H1 (cell line): ENCODE measurements around the gene KRT75. TPM values are rescaled to one million over a fixed set of nuclear protein-coding genes. Genes with fewer than 3 reads are reported as not detected.

Experiments
- CTCF ChIA-PET: fragments of 300-600 bp; sonication (Branson Sonifier 250); formaldehyde crosslinking; loops from one replicate; lab custom pipeline; 2021; ENCODE audit not compliant: partially characterized antibody; lab: Charles Lee
- POLR2A ChIA-PET: fragments of 300-600 bp; sonication (Branson Sonifier 250); formaldehyde crosslinking; loops from one replicate; lab custom pipeline; 2021; ENCODE audit warnings: inconsistent platforms; ENCODE audit not compliant: partially characterized antibody; lab: Charles Lee
- DNase-seq, 2 experiments: peaks; one replicate each; pipeline versions ENCODE4 v3.0.0 to v3.0.0-alpha.2; 2010 to 2022; ENCODE audit warnings: low spot score in 2 of 2, low read depth in 1 of 2, mixed read lengths in 1 of 2
- FAIRE-seq: peaks from 2 replicates; lab custom pipeline; 2011; peaks lifted over from hg19 to GRCh38; lab: Jason Lieb, UNC
- H2AFZ ChIP-seq: 2 replicates; pipeline ENCODE4 v1.8.1; 2012; ENCODE audit warnings: low read length, inconsistent platforms
- H2AK5ac ChIP-seq: 2 replicates; pipeline ENCODE4 v1.6.1; 2013; ENCODE audit warnings: low read depth, low read length
- H2BK120ac ChIP-seq: replicated peaks from 2 replicates; pipeline ENCODE3; 2013; ENCODE audit warnings: low read depth, low read length, inconsistent platforms
- H2BK12ac ChIP-seq: 2 replicates; pipeline ENCODE4 v1.6.1; 2013; ENCODE audit warnings: low read depth, low read length
- H2BK15ac ChIP-seq: 2 replicates; pipeline ENCODE4 v1.6.1; 2013; ENCODE audit warnings: low read length
- H2BK20ac ChIP-seq: 2 replicates; pipeline ENCODE4 v1.6.1; 2013; ENCODE audit warnings: low read length
- H2BK5ac ChIP-seq: 2 replicates; pipeline ENCODE4 v1.6.1; 2013; ENCODE audit warnings: low read depth, low read length
- H3K14ac ChIP-seq: 2 replicates; pipeline ENCODE4 v1.6.1; 2013; ENCODE audit warnings: inconsistent platforms; ENCODE audit not compliant: insufficient read length
- H3K18ac ChIP-seq: 2 replicates; pipeline ENCODE4 v1.6.1; 2013; ENCODE audit warnings: low read length; ENCODE audit errors: extremely low read depth
- H3K23ac ChIP-seq: 2 replicates; pipeline ENCODE4 v1.6.1; 2013; ENCODE audit warnings: inconsistent platforms; ENCODE audit not compliant: insufficient read length
- H3K23me2 ChIP-seq: 2 replicates; pipeline ENCODE4 v1.6.1; 2013; ENCODE audit warnings: low read depth, low read length
- H3K27ac ChIP-seq: 2 replicates; pipeline ENCODE4 v1.6.1; 2011; ENCODE audit warnings: low read depth, low read length, inconsistent platforms
- H3K27me3 ChIP-seq, 4 experiments: replicated peaks in 1 of 4; 1 replicate in 1 of 4; 2 replicates in 3 of 4; pipeline versions ENCODE4 v1.6.1 to v1.8.1; 2011 to 2013; ENCODE audit warnings: low read length in 3 of 4, mild to moderate bottlenecking in 3 of 4, inconsistent platforms in 2 of 4, mixed read lengths in 2 of 4, moderate library complexity in 1 of 4; ENCODE audit not compliant: control insufficient read depth in 3 of 4, insufficient read depth in 3 of 4; ENCODE audit errors: extremely low read depth in 1 of 4
- H3K36me3 ChIP-seq, 4 experiments: 2 replicates each; pipeline versions ENCODE4 v1.6.1 to v1.8.1; 2011 to 2013; ENCODE audit warnings: mild to moderate bottlenecking in 4 of 4, low read length in 3 of 4, moderate library complexity in 2 of 4, control low read depth in 1 of 4, inconsistent platforms in 1 of 4; ENCODE audit not compliant: insufficient read depth in 4 of 4, control insufficient read depth in 2 of 4
- H3K4ac ChIP-seq: replicated peaks from 2 replicates; pipeline ENCODE3; 2013; ENCODE audit warnings: low read length, low read depth, mixed read lengths, inconsistent platforms; ENCODE audit not compliant: insufficient read length
- H3K4me1 ChIP-seq, 4 experiments: replicated peaks in 1 of 4; 1 replicate in 1 of 4; 2 replicates in 3 of 4; pipeline versions ENCODE4 v1.6.1 to v1.8.1; 2011 to 2013; ENCODE audit warnings: low read length in 3 of 4, inconsistent platforms in 2 of 4, mixed read lengths in 1 of 4; ENCODE audit not compliant: insufficient read depth in 4 of 4, control insufficient read depth in 3 of 4
- H3K4me2 ChIP-seq, 2 experiments: 2 replicates each; pipeline versions ENCODE4 v1.6.1 to v1.8.1; 2011 to 2013; ENCODE audit warnings: low read depth in 2 of 2, low read length in 2 of 2, control low read depth in 1 of 2, inconsistent platforms in 1 of 2, mild to moderate bottlenecking in 1 of 2; ENCODE audit not compliant: insufficient read depth in 1 of 2
- H3K4me3 ChIP-seq, 4 experiments: fragments of 200-600, 300-600 bp in 1 of 4; sonication (generic), shearing (Covaris generic), sonication (Bioruptor Twin) in 1 of 4; 2 replicates each; pipeline versions ENCODE4 v1.5.1 to v1.8.1; 2011 to 2016; ENCODE audit warnings: low read length in 4 of 4, low read depth in 3 of 4, control low read depth in 2 of 4, inconsistent platforms in 2 of 4, mild to moderate bottlenecking in 2 of 4, mixed read lengths in 1 of 4, moderate library complexity in 1 of 4; ENCODE audit not compliant: insufficient read depth in 2 of 4; ENCODE audit errors: extremely low read depth in 1 of 4
- H3K56ac ChIP-seq: replicated peaks from 2 replicates; pipeline ENCODE3; 2013; ENCODE audit warnings: low read depth, mild to moderate bottlenecking, mixed read lengths, low read length, inconsistent platforms; ENCODE audit not compliant: insufficient read length
- H3K79me1 ChIP-seq: 2 replicates; pipeline ENCODE4 v1.6.1; 2013; ENCODE audit warnings: low read depth, low read length, control low read depth
- H3K79me2 ChIP-seq, 2 experiments: 2 replicates each; pipeline versions ENCODE4 v1.6.1 to v1.8.1; 2012 to 2013; ENCODE audit warnings: low read length in 2 of 2, mild to moderate bottlenecking in 2 of 2, inconsistent platforms in 1 of 2; ENCODE audit not compliant: insufficient read depth in 2 of 2, control insufficient read depth in 1 of 2
- H3K9ac ChIP-seq, 4 experiments: replicated peaks in 1 of 4; 1 replicate in 1 of 4; 2 replicates in 3 of 4; pipeline versions ENCODE4 v1.6.1 to v1.8.1; 2011 to 2013; ENCODE audit warnings: low read depth in 3 of 4, low read length in 3 of 4, control low read depth in 2 of 4, mild to moderate bottlenecking in 2 of 4, moderate library complexity in 2 of 4, inconsistent platforms in 1 of 4; ENCODE audit errors: extremely low read depth in 1 of 4
- H3K9me3 ChIP-seq, 2 experiments: 2 replicates each; pipeline versions ENCODE4 v1.6.1 to v1.8.1; 2012 to 2013; ENCODE audit warnings: mild to moderate bottlenecking in 2 of 2, moderate library complexity in 2 of 2, control low read depth in 1 of 2, inconsistent platforms in 1 of 2, low read depth in 1 of 2, low read length in 1 of 2, mixed read lengths in 1 of 2; ENCODE audit not compliant: insufficient read depth in 2 of 2
- H4K20me1 ChIP-seq, 2 experiments: replicated peaks in 1 of 2; 2 replicates each; pipeline versions ENCODE3 to v1.8.1; 2011 to 2013; ENCODE audit warnings: inconsistent platforms in 2 of 2, low read length in 2 of 2, mild to moderate bottlenecking in 1 of 2; ENCODE audit not compliant: insufficient read depth in 2 of 2, control insufficient read depth in 1 of 2
- H4K5ac ChIP-seq: 2 replicates; pipeline ENCODE4 v1.6.1; 2013; ENCODE audit warnings: low read length, low read depth, mixed read lengths, inconsistent platforms; ENCODE audit not compliant: insufficient read length
- H4K8ac ChIP-seq: 2 replicates; pipeline ENCODE4 v1.8.0; 2013; ENCODE audit warnings: mild to moderate bottlenecking, moderate library complexity, low read length, inconsistent platforms; ENCODE audit not compliant: insufficient read depth; ENCODE audit errors: extremely low read depth
- H4K91ac ChIP-seq: replicated peaks from 2 replicates; pipeline ENCODE3; 2013; ENCODE audit warnings: low read length, mixed read lengths, inconsistent platforms; ENCODE audit not compliant: insufficient read length
- CBX8 ChIP-seq: fragments of 300-800, 300-1000 bp; sonication (generic); IDR thresholded peaks from 2 replicates; pipeline ENCODE4 v1.7.1; 2016; ENCODE audit warnings: low read depth, low read length, borderline replicate concordance
- EGR1 ChIP-seq: IDR thresholded peaks from 2 replicates; pipeline ENCODE4 v1.6.1; 2011; ENCODE audit warnings: low read depth, low read length, borderline replicate concordance
- EZH2 ChIP-seq: fragments of 200-600 bp; sonication (generic); IDR thresholded peaks from 2 replicates; pipeline ENCODE4 v1.7.1; 2012; ENCODE audit warnings: low read depth, mild to moderate bottlenecking, moderate library complexity, low read length, inconsistent platforms; ENCODE audit not compliant: severe bottlenecking
- POLR2A ChIP-seq, 2 experiments: IDR thresholded peaks; 1 replicate in 1 of 2; 2 replicates in 1 of 2; pipeline ENCODE4 v1.6.1; 2011; ENCODE audit warnings: low read depth in 2 of 2, low read length in 2 of 2, mild to moderate bottlenecking in 2 of 2; ENCODE audit errors: control extremely low read depth in 1 of 2
- SP2 ChIP-seq: IDR thresholded peaks from 2 replicates; pipeline ENCODE4 v1.6.1; 2012; ENCODE audit warnings: mild to moderate bottlenecking, low read length, inconsistent platforms
- SP4 ChIP-seq: IDR thresholded peaks from 2 replicates; pipeline ENCODE4 v1.6.1; 2012; ENCODE audit warnings: low read length, inconsistent platforms
- YY1 ChIP-seq: IDR thresholded peaks from 2 replicates; pipeline ENCODE4 v1.6.1; 2011; ENCODE audit warnings: low read depth, mild to moderate bottlenecking, low read length
- WGBS, 2 experiments: shearing (Covaris generic) in 1 of 2; methylation state at CpG; one replicate each; pipeline versions ENCODE4 v1.1.6 to v1.1.7; 2013 to 2015; ENCODE audit warnings: low lambda C conversion rate in 2 of 2, mixed read lengths in 2 of 2, inconsistent platforms in 1 of 2, low coverage in 1 of 2, missing lambda C conversion rate in 1 of 2; ENCODE audit not compliant: insufficient replicate concordance in 2 of 2, insufficient coverage in 1 of 2, insufficient read length in 1 of 2; ENCODE audit errors: extremely low coverage in 1 of 2, missing lambda C conversion rate in 1 of 2; 5-methylcytosine and 5-hydroxymethylcytosine counted together
- polyA plus RNA-seq, 7 experiments: library from polyadenylated mRNA; depleted of rRNA in 3 of 7; stranded (reverse) in 5 of 7; unstranded in 2 of 7; fragments of >200 nt in 5 of 7; fragments of 200-250 nt in 2 of 7; gene quantifications; 1 replicate in 5 of 7; 2 replicates in 1 of 7; 4 replicates in 1 of 7; pipeline versions ENCODE4 v1.2.1 to v1.2.3, GENCODE V29; 2011 to 2013; ENCODE audit warnings: missing spikeins in 2 of 7, mixed read lengths in 2 of 7
- total RNA-seq: library from RNA; stranded (reverse); fragmentation: NEBNext Ultra II Directional; extraction: Animal tissue kit (Norgen Biotek cat#: 25700); gene quantifications from 2 replicates; pipeline ENCODE4 v1.2.1, GENCODE V29; 2021
- TF ChIP-seq, protein P1 (sequence below), 3 experiments: IDR thresholded peaks; 1 replicate in 2 of 3; 2 replicates in 1 of 3; pipeline versions ENCODE4 v1.5.1 to v1.6.1; 2011; ENCODE audit warnings: low read length in 3 of 3, mild to moderate bottlenecking in 3 of 3, inconsistent platforms in 2 of 3, low read depth in 1 of 3, moderate library complexity in 1 of 3; ENCODE audit not compliant: insufficient read depth in 1 of 3; ENCODE audit errors: control extremely low read depth in 1 of 3

Gene KRT75
- total and polyA plus RNA-seq, 2 of the 8 experiments (the other 6 are each of a cell fraction or from before 2014, with no cell fraction given) = not detected

DNA sequence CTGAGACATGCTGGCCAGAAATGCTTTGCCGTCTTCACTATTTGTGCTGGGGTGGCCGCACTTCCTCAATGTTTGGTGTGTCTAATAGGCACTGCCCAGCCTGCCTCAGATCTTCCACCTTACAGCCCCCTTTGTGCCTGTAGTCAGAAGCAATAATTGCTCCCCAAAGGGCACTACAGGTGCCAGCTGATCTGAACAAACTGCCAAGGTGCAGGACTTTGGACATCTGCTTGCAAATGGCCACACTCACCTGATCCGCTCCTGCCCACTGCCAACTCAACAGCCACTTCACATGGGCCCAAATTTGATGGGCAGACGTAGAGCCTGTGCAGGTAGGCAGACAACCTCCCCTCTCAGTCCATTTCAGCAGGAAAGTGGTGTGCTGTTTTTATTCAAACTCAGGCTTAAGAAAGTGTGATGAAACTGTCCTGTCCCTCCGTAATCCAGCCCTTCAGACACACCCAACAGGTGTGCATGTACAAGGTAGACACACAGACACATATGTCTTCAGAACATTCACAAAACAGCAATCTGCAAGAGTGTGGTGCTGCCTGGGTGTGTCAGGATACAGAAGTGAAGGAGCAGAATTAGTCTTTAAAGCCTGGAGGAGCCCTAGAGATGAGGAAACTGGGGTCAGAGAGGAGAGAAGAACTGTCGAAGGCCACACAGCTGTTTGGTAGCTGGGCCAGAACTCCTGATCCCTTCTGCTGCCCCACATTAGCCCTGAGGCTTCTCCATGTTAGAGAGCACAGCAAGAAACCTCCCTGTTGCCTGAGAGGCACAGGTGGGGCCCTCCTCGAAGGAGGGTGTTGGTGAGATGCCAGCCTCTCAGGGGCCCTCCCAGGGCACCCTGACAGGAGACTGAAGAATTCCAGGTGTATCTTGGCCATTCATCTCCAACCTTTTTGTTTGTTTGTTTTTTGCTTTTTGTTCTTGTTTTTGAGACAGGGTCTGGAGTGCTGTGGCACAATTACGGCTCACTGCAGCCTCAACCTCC is 4.4 kb upstream of the KRT75 start:
- Histone ChIP-seq H3K18ac (no peak overlapping the region), H2AFZ (no peak overlapping the region), H2BK5ac (no peak overlapping the region), H2BK120ac (no peak overlapping the region), H2BK15ac (no peak overlapping the region), H4K8ac (no peak overlapping the region), H3K9me3 (no peaks in the 10 kb centered on the region), H3K23me2 (no peaks in the 10 kb centered on the region), H2BK20ac (no peak overlapping the region), H3K27ac (no peak overlapping the region), H4K91ac (no peak overlapping the region), H2BK12ac (no peak overlapping the region), H3K23ac (no peak overlapping the region), H3K79me2 (no peaks in the 10 kb centered on the region), H3K36me3 (no peaks in the 10 kb centered on the region), H3K14ac (no peak overlapping the region), H3K27me3 (no peaks in the 10 kb centered on the region; a peak in 2 of 7 replicates), H3K9ac (no peak overlapping the region), H4K5ac (no peak overlapping the region), H3K56ac (no peak overlapping the region), H3K79me1 (no peaks in the 10 kb centered on the region), H3K4me3 (no peak overlapping the region), H3K4me2 (no peak overlapping the region), H3K4ac (no peak overlapping the region), H3K4me1 (peaks cover 0 to 5% (median 3%) of the 10 kb centered on the region in 4 experiments; a peak in 3 of 7 replicates), H2AK5ac (no peak overlapping the region), H4K20me1 (no peaks in the 10 kb centered on the region)
- POLR2A ChIA-PET = no interaction called here
- DNase-seq (peak in 1 of 2 experiments; percentile 31), FAIRE-seq (no peak)
- CTCF ChIA-PET = interaction anchor here (1.3 to 3.1 kb wide), 3 partner anchors 8 to 144 kb away, joined by 3 to 12 read pairs (median 5); no protein-coding TSS in a partner anchor
- WGBS, 2 experiments = 95% methylated on average over 8 of the region's 8 CpGs; no CpG with 5 or more reads in 1 of the 2 experiments
- TF ChIP-seq SP2 (no peak), EGR1 (no peak), CBX8 (no peak), YY1 (no peak), EZH2 (no peak), SP4 (no peak), POLR2A (IDR thresholded peaks at IDR 0.05; ENCODE audit: control extremely low read depth in 1 of 2, low read depth in 2 of 2, low read length in 2 of 2) (no peak)
- TF ChIP-seq, protein P1, sequence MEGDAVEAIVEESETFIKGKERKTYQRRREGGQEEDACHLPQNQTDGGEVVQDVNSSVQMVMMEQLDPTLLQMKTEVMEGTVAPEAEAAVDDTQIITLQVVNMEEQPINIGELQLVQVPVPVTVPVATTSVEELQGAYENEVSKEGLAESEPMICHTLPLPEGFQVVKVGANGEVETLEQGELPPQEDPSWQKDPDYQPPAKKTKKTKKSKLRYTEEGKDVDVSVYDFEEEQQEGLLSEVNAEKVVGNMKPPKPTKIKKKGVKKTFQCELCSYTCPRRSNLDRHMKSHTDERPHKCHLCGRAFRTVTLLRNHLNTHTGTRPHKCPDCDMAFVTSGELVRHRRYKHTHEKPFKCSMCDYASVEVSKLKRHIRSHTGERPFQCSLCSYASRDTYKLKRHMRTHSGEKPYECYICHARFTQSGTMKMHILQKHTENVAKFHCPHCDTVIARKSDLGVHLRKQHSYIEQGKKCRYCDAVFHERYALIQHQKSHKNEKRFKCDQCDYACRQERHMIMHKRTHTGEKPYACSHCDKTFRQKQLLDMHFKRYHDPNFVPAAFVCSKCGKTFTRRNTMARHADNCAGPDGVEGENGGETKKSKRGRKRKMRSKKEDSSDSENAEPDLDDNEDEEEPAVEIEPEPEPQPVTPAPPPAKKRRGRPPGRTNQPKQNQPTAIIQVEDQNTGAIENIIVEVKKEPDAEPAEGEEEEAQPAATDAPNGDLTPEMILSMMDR (IDR thresholded peaks at IDR 0.05; ENCODE audit: control extremely low read depth in 1 of 3, insufficient read depth in 1 of 3, low read depth in 1 of 3, low read length in 3 of 3) = no peak
